Measurements from ENCODE around the gene CCR4. TPM values are rescaled to one million over a fixed set of nuclear protein-coding genes. Genes with fewer than 3 reads are reported as not detected.

Gene CCR4
- total and polyA plus RNA-seq, 9 of the 15 experiments (the other 6 are each of a cell fraction or from before 2014, with no cell fraction given): 0.04 to 0.47 (median 0.25) TPM; not detected in 1

- TF ChIP-seq CBX1 (IDR thresholded peaks at IDR 0.05; ENCODE audit: low read depth): no peak
- 0 out of 2 replicates have a peak, but pooled peaks have one; percentile 21 for TF ChIP-seq HDAC2 (IDR thresholded peaks at IDR 0.05)
- no peak for TF ChIP-seq ARID2 (IDR thresholded peaks at IDR 0.05)
- no peak for TF ChIP-seq YBX1 (IDR thresholded peaks at IDR 0.05)
- TF ChIP-seq, protein P1, sequence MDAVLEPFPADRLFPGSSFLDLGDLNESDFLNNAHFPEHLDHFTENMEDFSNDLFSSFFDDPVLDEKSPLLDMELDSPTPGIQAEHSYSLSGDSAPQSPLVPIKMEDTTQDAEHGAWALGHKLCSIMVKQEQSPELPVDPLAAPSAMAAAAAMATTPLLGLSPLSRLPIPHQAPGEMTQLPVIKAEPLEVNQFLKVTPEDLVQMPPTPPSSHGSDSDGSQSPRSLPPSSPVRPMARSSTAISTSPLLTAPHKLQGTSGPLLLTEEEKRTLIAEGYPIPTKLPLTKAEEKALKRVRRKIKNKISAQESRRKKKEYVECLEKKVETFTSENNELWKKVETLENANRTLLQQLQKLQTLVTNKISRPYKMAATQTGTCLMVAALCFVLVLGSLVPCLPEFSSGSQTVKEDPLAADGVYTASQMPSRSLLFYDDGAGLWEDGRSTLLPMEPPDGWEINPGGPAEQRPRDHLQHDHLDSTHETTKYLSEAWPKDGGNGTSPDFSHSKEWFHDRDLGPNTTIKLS (IDR thresholded peaks at IDR 0.05; ENCODE audit: borderline replicate concordance, low read depth): peak; percentile 46; the same call in 1 of the 2 replicates
- no peak for TF ChIP-seq CHD2 (IDR thresholded peaks at IDR 0.05; ENCODE audit: low read depth, low read length)
- TF ChIP-seq ZC3H11A (IDR thresholded peaks at IDR 0.05; ENCODE audit: low read depth, low read length): no peak
- TF ChIP-seq, protein P2, sequence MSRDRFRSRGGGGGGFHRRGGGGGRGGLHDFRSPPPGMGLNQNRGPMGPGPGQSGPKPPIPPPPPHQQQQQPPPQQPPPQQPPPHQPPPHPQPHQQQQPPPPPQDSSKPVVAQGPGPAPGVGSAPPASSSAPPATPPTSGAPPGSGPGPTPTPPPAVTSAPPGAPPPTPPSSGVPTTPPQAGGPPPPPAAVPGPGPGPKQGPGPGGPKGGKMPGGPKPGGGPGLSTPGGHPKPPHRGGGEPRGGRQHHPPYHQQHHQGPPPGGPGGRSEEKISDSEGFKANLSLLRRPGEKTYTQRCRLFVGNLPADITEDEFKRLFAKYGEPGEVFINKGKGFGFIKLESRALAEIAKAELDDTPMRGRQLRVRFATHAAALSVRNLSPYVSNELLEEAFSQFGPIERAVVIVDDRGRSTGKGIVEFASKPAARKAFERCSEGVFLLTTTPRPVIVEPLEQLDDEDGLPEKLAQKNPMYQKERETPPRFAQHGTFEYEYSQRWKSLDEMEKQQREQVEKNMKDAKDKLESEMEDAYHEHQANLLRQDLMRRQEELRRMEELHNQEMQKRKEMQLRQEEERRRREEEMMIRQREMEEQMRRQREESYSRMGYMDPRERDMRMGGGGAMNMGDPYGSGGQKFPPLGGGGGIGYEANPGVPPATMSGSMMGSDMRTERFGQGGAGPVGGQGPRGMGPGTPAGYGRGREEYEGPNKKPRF (IDR thresholded peaks at IDR 0.05; ENCODE audit: low read depth, low read length): no peak
- TF ChIP-seq ZNF212 (CRISPR knock-in tag; IDR thresholded peaks at IDR 0.05): no peak
- no peak for TF ChIP-seq DPF2 (IDR thresholded peaks at IDR 0.05)
- no peak for TF ChIP-seq RREB1 (CRISPR knock-in tag; IDR thresholded peaks at IDR 0.05)
- TF ChIP-seq, protein P3, sequence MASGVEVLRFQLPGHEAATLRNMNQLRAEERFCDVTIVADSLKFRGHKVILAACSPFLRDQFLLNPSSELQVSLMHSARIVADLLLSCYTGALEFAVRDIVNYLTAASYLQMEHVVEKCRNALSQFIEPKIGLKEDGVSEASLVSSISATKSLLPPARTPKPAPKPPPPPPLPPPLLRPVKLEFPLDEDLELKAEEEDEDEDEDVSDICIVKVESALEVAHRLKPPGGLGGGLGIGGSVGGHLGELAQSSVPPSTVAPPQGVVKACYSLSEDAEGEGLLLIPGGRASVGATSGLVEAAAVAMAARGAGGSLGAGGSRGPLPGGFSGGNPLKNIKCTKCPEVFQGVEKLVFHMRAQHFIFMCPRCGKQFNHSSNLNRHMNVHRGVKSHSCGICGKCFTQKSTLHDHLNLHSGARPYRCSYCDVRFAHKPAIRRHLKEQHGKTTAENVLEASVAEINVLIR (CRISPR knock-in tag; IDR thresholded peaks at IDR 0.05): no peak
- TF ChIP-seq HDAC1 (IDR thresholded peaks at IDR 0.05): peak in 1 of 2 experiments; percentile 52; a peak in 2 of 4 replicates
- no peak for TF ChIP-seq MCM3 (IDR thresholded peaks at IDR 0.05)
- TF ChIP-seq MTF1 (CRISPR knock-in tag; IDR thresholded peaks at IDR 0.05; ENCODE audit: borderline replicate concordance): no peak
- TF ChIP-seq RCOR1 (IDR thresholded peaks at IDR 0.05; ENCODE audit: borderline replicate concordance in 1 of 2, low read depth in 2 of 2, low read length in 2 of 2): 0 out of 4 replicates have a peak, but pooled peaks of 1 of the 2 experiments have one; percentile 46
- TF ChIP-seq ZNF75A (CRISPR knock-in tag; IDR thresholded peaks at IDR 0.05): no peak
- TF ChIP-seq HDGF (IDR thresholded peaks at IDR 0.05): no peak
- no peak for TF ChIP-seq MEF2A (IDR thresholded peaks at IDR 0.05; ENCODE audit: control insufficient read depth, low read depth, low read length)
These were observed 22.5 kb downstream of the CCR4 start (continued) for GRCh38 chr3:32973982-32974381.

All from K562 (cell line).